PFSK-1 (cell line): ENCODE measurements around the gene HHIPL1.

Source experiments
- FOXP2 ChIP-seq: optimal IDR thresholded peaks from 2 replicates; pipeline ENCODE3; 2011; ENCODE audit warnings: borderline replicate concordance, control low read depth, inconsistent platforms; ENCODE audit not compliant: insufficient read depth; ENCODE audit errors: extremely low read length, extremely low read depth
- POLR2AphosphoS5 ChIP-seq: IDR thresholded peaks from 2 replicates; pipeline ENCODE4 v1.6.1; 2012; ENCODE audit warnings: low read depth, mild to moderate bottlenecking, control low read depth, low read length, moderate library complexity
- REST ChIP-seq, 2 experiments: IDR thresholded peaks; 2 replicates each; pipeline versions ENCODE4 v1.6.1 to v1.8.0; 2011 to 2012; ENCODE audit warnings: low read depth in 2 of 2, low read length in 2 of 2, control low read depth in 1 of 2, inconsistent platforms in 1 of 2, mild to moderate bottlenecking in 1 of 2, moderate library complexity in 1 of 2; ENCODE audit not compliant: insufficient read depth in 1 of 2
- SIN3A ChIP-seq: IDR thresholded peaks from 2 replicates; pipeline ENCODE4 v1.6.1; 2012; ENCODE audit warnings: mild to moderate bottlenecking, low read length, moderate library complexity, borderline replicate concordance; ENCODE audit not compliant: insufficient read depth
- TAF1 ChIP-seq: IDR thresholded peaks from 2 replicates; pipeline ENCODE4 v1.6.1; 2012; ENCODE audit warnings: low read length, control low read depth, borderline replicate concordance; ENCODE audit not compliant: insufficient read depth

Gene HHIPL1

DNA sequence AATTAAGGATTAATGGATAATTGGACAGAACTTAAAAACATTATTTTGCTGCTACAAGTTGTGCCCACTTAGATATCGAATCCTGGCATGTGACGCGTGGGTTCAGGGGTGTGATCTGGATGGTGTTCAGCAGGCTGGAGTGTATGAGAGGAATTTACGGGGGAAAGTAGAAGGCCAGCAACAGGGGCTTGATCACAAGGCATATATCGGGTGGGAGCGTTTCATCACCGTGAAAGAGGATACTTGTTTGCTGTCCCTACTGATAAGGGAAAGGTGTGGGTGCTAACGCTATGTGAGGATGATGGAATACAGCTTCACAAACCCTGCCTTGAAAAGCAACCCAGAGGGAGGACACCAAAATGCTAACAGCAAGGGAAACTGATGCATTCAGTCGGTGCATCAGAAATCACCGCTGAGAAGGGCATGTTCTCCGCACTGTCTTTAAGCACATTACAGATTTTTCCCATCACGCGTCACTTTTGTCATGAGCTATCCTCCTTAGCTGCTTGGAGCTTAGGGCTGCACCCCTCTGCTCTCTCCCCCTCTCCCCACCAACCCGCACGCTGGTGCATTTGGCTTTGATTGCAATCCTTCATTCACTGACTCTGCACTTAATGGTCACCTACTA is 13.4 kb downstream of the HHIPL1 start:
- TF ChIP-seq POLR2AphosphoS5 (no peak), FOXP2 (no peak), REST (IDR thresholded peaks at IDR 0.05; ENCODE audit: insufficient read depth in 1 of 2, low read depth in 2 of 2, low read length in 2 of 2) (no peak), SIN3A (no peak), TAF1 (no peak)

DNA sequence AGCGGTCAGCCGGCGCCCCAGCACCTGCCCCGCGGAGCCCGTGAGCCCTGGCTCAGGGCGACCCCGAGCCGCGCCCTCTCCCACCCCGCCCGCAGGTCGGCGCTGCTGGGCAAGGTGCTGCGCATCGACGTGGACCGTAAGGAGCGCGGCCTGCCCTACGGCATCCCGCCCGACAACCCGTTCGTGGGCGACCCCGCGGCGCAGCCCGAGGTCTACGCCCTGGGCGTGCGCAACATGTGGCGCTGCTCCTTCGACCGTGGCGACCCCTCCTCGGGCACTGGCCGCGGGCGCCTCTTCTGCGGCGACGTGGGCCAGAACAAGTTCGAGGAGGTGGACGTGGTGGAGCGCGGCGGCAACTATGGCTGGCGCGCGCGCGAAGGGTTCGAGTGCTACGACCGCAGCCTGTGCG is 14.4 kb downstream of the HHIPL1 start:
- TF ChIP-seq FOXP2 (no peak), SIN3A (no peak), REST (IDR thresholded peaks at IDR 0.05; ENCODE audit: insufficient read depth in 1 of 2, low read depth in 2 of 2, low read length in 2 of 2) (no peak), TAF1 (no peak), POLR2AphosphoS5 (no peak)

DNA sequence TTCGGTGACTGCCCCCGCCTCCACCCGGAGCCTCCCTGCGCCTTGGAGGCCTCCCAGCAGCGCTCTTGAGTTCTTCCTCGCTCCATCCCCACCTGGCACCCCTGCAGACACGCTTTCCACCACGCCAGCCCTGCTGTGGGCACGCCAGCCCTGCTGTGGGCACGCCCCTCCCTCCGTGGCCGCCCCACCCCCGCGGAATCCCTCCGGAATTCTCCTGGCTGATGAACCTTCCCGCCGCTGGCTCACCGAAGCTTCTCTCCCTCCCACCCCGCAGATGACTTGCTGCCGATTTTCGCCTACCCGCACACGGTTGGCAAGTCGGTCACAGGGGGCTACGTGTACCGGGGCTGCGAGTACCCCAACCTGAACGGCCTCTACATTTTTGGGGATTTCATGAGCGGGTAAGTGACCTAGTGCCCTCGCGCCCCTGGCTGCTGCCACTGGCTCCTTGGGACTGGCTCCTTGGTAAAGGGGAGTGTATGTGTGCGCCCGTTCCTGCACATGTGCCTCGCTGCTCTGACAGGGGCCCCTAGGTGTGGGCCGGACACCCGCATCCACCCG is 15.2 kb downstream of the HHIPL1 start:
- no peak for TF ChIP-seq TAF1

GRCh38 chr14:99660794-99661193 is 15.9 kb downstream of the HHIPL1 start:
- no peak for TF ChIP-seq TAF1
- no peak for TF ChIP-seq SIN3A
- no peak for TF ChIP-seq FOXP2
- TF ChIP-seq POLR2AphosphoS5, result no peak
- no peak for TF ChIP-seq REST (IDR thresholded peaks at IDR 0.05; ENCODE audit: insufficient read depth in 1 of 2, low read depth in 2 of 2, low read length in 2 of 2)

- no peak for TF ChIP-seq REST (IDR thresholded peaks at IDR 0.05; ENCODE audit: insufficient read depth in 1 of 2, low read depth in 2 of 2, low read length in 2 of 2)
Observed at GRCh38 chr14:99662846-99663245, 17.9 kb downstream of the HHIPL1 start.
